SK-N-SH (cell line): ENCODE results near the gene UST.

Source experiments
- CTCF ChIP-seq: fragments of 200-600 bp; sonication (generic); IDR thresholded peaks from 2 replicates; pipeline ENCODE4 v1.6.1; 2017; ENCODE audit warnings: antibody characterized with exemption, mild to moderate bottlenecking, moderate library complexity
- EP300 ChIP-seq, 2 experiments: IDR thresholded peaks; 2 replicates each; pipeline versions ENCODE4 v1.4.0 to v1.6.1; 2012; ENCODE audit warnings: borderline replicate concordance in 1 of 2, low read depth in 1 of 2, low read length in 1 of 2
- EZH2phosphoT487 ChIP-seq: fragments of 200-600 bp; sonication (generic); IDR thresholded peaks from 2 replicates; pipeline ENCODE4 v1.6.1; 2017; ENCODE audit warnings: low read depth, mixed run types, mild to moderate bottlenecking, antibody characterized with exemption, moderate library complexity, borderline replicate concordance
- FOXJ3 ChIP-seq: sonication (generic); formaldehyde crosslinking; IDR thresholded peaks from 2 replicates; pipeline ENCODE4 v1.5.1; 2020; ENCODE audit warnings: mild to moderate bottlenecking, missing genetic modification reagents
- FOXM1 ChIP-seq: IDR thresholded peaks from 2 replicates; pipeline ENCODE4 v1.4.0; 2012; ENCODE audit warnings: low read depth, mild to moderate bottlenecking
- GABPA ChIP-seq: IDR thresholded peaks from 2 replicates; pipeline ENCODE4 v1.4.0; 2012; ENCODE audit warnings: low read depth, mild to moderate bottlenecking
- IRF3 ChIP-seq: fragments of 150-350 bp; IDR thresholded peaks from 2 replicates; pipeline ENCODE4 v1.6.1; 2016; ENCODE audit warnings: mild to moderate bottlenecking, low read depth, low read length
- MAX ChIP-seq: IDR thresholded peaks from 2 replicates; pipeline ENCODE4 v1.4.0; 2012; ENCODE audit warnings: low read depth
- PBX3 ChIP-seq: IDR thresholded peaks from 2 replicates; pipeline ENCODE4; 2012
- POLR2AphosphoS5 ChIP-seq: IDR thresholded peaks from 2 replicates; pipeline ENCODE4 v1.6.1; 2012; ENCODE audit warnings: low read depth, low read length
- RCOR1 ChIP-seq: fragments of 150-350 bp; IDR thresholded peaks from 2 replicates; pipeline ENCODE4 v1.6.1; 2017; ENCODE audit warnings: antibody characterized with exemption, low read length
- REST ChIP-seq: IDR thresholded peaks from 2 replicates; pipeline ENCODE4 v1.6.1; 2012; ENCODE audit warnings: mild to moderate bottlenecking, low read depth, low read length, moderate library complexity
- TEAD4 ChIP-seq: IDR thresholded peaks from 2 replicates; pipeline ENCODE4 v1.4.0; 2012; ENCODE audit warnings: mild to moderate bottlenecking, borderline replicate concordance; ENCODE audit not compliant: insufficient read depth
- USF1 ChIP-seq: IDR thresholded peaks from 2 replicates; pipeline ENCODE4 v1.4.0; 2012; ENCODE audit warnings: low read depth, borderline replicate concordance

- TF ChIP-seq CTCF (no peak), FOXM1 (no peak), IRF3 (no peak), EP300 (IDR thresholded peaks at IDR 0.05; ENCODE audit: borderline replicate concordance in 1 of 2, low read depth in 1 of 2, low read length in 1 of 2) (no peak), REST (no peak), TEAD4 (no peak), FOXJ3 (CRISPR knock-in tag) (no peak), RCOR1 (no peak), USF1 (no peak), POLR2AphosphoS5 (no peak), PBX3 (no peak), MAX (no peak), GABPA (no peak), EZH2phosphoT487 (no peak)
These were observed 207.6 kb downstream of the UST start for GRCh38 chr6:148954461-148954860.
